Glomerular endothelial cell (primary cell): ENCODE results near the gene LRP1. TPM values are rescaled to one million over a fixed set of nuclear protein-coding genes. Genes with fewer than 3 reads are reported as not detected.
A peak's percentile ranks its signal among the peaks of the same experiment; 100 is the strongest.

Source experiments
- DNase-seq: peaks from one replicate; pipeline ENCODE4 v3.0.0-alpha.2; 2011; ENCODE audit warnings: low read depth, low spot score; ENCODE audit errors: extremely low read depth
- total RNA-seq: library from RNA; depleted of rRNA; stranded (reverse); fragments of >200 nt; gene quantifications from 2 replicates; pipeline ENCODE4 v1.2.3, GENCODE V29; 2015

Gene LRP1
- 12.4 and 21.4 TPM in 2 replicates for total RNA-seq

DNA sequence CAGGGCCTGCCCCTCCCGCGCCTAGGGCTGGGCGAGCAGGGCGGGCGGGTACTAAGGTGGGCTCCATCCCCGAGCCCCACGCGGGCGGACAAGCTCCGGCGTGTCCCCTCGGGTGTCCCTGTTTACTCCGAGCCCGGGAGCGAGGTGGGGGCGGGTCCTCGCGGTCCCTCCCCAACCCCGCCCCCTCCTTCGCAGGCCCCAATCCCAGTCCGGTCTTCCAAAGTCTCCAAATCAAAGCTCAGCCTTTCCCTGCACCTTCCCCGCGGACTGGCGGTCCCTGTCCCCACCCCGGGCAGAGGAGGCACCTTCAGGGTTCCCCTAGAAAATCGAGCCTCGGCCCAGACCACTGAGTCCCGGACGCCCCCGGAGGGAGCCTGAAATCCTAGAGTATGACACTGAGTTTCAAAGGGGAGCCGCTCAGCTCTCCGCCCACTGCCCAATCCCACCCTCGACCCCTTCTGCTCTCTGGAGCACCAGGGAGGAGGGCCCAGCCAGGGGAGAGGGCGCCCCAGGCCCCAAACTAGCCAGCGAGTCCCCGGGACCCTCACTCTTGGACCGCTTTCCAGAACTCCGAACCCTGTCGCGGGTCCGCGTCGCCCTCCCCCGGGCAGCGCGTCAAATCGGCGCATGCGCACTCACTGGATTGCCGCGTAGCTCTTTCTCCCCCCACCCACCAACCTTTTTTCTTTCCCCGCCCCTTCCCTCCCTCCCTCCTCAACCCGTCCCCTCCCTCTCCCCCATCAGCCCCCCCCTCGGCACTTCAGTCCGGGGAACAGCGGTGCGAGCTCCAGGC is at the start of gene LRP1:
Gene LRP1, plus strand, starts transcription at position 758 of the 793 bp plus-strand sequence. CDS start 482 bp downstream, outside the sequence.
- DNase-seq = no peak

DNA sequence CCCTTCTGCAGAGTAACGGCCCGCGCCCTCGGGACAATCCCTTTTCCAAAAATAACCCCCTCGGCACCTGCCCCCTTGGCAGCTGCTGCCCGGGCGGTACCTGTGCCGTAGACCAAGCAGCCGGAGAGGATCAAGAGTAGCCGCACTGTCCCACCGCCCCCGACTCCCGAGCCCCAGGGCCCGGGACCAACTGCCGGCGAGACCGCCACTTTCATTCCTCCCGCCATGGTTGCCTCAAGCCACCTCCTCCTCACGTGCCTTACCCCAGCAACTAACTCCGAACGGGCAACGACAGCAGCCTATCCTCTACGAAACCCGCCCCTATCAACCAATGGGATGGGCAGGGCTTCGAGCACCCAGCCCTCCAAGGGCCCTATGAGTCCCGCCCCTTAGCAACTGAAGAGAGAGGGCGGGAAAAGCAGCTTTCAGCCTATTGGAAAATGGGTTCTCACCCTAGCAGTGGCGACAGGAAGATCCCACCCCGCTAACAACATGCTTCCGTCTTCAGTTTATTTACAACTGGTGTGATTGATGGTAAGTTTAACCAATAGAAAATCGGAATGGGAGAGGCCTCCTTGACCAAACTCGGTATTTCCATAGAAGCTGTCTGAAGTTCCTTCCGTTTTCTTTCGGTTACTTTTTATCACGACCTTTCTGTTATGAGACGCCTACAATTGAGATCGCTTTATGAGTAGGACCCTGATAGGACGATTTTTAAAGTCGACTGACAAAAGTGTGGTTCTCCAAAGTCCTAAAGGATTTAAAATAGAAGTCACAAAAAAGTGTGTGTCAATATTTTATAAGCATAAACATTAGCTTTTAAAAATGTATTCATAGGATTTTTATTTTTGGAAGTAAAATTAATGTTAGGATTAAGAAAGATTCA is 49.5 kb upstream of the LRP1 start, which contains the start of gene NEMP1:
Gene NEMP1, minus strand, starts transcription at position 273 of the 886 bp plus-strand sequence. Its CDS starts 46 bp downstream, at position 227.
- DNase-seq = peak; percentile 100

GRCh38 chr12:57079821-57080220 is 48.5 kb upstream of the LRP1 start:
- no peak for DNase-seq

- DNase-seq = no peak
Measured at GRCh38 chr12:57080855-57081254, 47.4 kb upstream of the LRP1 start.

GRCh38 chr12:57085999-57086492 is 42.2 kb upstream of the LRP1 start:
- no peak for DNase-seq

GRCh38 chr12:57086493-57087009 is 41.7 kb upstream of the LRP1 start:
- DNase-seq = no peak

DNA sequence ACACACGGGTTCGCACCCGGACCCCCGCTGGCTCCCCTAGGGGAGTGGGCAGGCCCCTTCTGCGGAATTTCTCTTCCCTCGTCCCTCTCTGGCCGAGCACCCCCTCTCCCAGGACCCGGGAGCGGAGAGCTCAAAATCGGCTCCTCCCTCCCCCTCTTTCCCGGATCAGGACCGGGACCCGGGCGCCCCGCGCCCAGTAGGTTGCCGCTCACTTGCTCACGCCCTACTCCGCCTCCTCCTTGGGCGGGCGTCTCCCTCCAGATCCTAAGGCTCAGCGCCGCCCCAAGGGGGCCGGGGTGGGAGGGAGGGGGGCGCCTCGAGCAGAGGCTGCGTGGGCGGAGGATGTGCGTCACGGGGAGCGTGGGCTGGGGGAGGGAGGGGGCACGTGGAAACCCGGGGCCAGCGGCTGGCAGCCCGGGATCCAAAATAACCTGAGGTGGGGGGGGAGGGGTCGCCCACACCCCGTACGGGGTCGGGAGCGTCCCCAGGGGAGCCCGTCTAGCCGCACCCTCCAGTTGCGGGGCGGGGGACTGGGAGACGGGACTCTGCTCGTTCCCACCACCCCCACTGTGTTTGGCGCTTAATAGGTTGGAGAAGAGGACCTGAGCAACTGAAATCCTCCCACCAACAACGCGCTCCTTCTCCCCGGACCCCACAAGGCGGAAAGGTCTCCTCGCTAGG is 41.1 kb upstream of the LRP1 start:
- DNase-seq = no peak

- DNase-seq = no peak
Measured at GRCh38 chr12:57087691-57088353, 40.5 kb upstream of the LRP1 start.

DNA sequence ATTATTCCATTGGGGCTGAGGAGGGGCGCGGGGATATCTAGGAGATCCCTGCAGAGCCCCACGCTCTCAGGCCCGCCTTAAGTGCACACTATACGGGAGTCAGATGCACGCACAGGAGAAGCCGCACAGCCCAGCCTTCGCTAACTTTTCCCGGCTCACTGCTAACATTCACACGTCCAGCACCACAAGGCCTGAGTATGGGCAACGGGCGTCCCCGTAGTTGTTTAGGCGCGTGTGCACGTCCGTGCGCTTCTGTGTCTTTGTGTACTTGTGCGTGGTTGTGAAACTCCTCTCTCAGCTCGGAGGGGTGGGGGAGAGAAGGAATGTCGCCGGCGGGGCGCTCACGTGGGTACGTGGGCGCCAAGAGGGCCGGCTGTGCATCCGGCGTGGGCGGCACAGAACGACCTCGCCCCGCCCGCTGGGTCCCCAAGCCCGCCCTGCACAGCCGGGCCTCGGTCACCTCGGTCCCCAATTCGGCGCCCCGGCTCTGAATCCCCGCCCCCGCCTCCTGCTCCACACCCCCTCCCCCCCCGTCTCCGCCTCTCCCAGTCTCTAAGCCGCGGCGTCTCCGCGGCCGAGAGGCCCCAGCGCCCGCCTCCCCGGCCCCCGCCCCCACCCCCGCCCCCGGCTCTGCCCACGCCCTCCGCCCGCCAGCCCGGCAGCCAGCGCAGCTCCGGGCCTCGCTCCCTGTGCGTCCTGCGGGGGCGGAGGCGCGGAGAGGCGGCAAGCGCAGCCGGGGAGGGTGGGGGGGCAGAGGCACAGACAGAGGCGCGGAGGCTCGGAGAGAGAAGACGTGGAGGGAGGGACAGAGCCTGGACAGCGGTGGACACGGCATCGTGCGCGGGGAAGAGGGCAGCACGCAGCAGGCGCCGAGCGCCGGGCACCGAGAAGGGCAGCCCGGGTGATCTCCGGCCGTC is 39.7 kb upstream of the LRP1 start, which contains the start of gene NAB2:
Gene NAB2, plus strand, starts transcription at position 761 of the 917 bp plus-strand sequence. CDS start 158 bp downstream, outside the sequence.
- DNase-seq = no peak

- DNase-seq = no peak
Measured at GRCh38 chr12:57089271-57090245, 38.7 kb upstream of the LRP1 start.

DNA sequence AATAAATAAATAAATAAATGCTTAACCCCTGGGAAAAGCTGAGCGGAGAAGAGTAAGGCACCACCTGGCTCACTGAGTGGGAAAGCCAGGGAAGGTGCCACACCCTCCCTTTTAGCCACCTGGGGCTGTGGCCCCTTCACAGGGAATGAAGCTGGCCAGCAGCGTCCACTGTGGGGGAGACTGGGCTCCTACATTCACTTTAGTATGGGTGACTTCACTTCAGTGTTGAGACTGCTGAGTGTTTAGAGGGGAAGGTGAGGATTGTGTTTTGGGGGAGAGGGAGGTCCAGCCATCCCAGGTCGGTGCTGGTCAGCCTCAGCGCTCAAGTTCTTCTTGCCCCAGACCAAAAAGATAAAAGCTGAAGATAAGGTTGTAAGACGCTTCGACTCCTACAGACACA is 37.8 kb upstream of the LRP1 start:
- DNase-seq = no peak

DNA sequence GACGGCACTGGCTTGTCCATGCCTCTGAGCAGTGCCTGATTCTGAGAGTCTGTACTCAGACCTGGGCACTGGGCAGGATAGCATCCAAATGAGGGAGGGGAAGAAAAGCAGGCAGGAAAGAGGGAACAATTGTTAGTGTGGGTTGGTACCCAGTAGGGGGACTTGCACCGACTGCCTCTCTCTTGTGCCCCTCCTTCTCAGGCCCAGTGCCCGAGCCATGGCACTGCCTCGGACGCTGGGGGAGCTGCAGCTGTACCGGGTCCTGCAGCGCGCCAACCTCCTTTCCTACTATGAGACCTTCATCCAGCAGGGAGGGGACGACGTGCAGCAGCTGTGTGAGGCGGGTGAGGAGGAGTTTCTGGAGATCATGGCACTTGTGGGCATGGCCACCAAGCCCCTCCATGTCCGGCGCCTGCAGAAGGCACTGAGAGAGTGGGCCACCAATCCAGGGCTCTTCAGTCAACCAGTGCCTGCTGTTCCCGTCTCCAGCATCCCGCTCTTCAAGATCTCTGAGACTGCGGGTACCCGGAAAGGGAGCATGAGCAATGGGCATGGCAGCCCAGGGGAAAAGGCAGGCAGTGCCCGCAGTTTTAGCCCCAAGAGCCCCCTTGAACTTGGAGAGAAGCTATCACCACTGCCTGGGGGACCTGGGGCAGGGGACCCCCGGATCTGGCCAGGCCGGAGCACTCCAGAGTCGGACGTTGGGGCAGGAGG is 37.2 kb upstream of the LRP1 start:
- no peak for DNase-seq

DNA sequence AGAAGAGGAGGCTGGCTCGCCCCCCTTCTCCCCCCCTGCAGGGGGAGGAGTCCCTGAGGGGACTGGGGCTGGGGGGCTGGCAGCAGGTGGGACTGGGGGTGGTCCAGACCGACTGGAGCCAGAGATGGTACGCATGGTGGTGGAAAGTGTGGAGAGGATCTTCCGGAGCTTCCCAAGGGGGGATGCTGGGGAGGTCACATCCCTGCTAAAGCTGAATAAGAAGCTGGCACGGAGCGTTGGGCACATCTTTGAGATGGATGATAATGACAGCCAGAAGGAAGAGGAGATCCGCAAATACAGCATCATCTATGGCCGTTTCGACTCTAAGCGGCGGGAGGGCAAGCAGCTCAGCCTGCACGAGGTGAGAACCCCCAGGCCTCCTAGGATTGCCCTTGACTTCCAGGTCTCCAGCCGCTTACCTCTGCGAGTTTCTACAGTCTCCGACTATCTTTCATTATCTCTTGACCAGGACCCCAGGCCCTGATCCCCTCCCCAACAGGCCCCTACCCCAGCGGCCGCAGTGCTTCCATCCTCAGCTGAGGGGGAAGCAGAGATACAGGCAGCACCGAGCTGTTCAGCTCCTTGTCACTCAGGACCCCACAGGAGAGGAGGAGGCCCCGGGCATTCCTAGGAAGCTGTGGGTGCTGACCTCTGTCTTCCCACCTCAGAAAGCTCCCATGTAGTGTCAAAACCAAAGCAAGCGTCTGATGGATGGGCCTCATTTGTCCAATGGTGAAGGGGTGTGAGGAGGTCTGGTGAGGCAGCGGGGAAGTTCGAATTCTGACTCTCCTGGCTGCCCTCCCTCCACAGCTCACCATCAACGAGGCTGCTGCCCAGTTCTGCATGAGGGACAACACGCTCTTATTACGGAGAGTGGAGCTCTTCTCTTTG is 36.4 kb upstream of the LRP1 start:
- DNase-seq = no peak

GRCh38 chr12:57092529-57092862 is 35.8 kb upstream of the LRP1 start:
- DNase-seq = no peak

DNA sequence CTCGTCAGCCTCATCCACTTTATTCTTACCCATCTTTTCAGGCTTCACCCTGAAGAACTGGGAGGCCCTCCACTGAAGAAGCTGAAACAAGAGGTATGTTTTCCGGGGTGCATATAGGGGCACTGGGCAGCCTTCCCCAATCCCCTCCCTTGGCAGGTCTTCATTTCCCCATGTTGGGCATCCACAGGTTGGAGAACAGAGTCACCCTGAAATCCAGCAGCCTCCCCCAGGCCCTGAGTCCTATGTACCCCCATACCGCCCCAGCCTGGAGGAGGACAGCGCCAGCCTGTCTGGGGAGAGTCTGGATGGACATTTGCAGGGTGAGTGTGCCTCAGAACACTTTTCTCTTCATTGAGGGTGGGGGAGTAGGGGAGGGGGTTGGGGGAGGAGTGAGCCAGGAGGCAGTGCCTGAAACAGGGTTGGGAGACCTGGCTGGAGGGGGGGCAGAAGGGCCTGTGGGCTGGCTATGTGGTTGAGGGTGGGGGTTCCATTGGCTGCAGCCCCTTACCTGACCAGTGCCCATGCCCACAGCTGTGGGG is 35.3 kb upstream of the LRP1 start:
- no peak for DNase-seq
